Measurements from ENCODE around the gene TRAF4. TPM values are rescaled to one million over a fixed set of nuclear protein-coding genes. Genes with fewer than 3 reads are reported as not detected.
A peak's percentile ranks its signal among the peaks of the same experiment; 100 is the strongest.
"Not testable (repeated sequence)": the region's sequence is repeated elsewhere in the genome, so short reads cannot be mapped to it uniquely, and the experiment has no call there.

TRAF4 gene
- total and polyA plus RNA-seq, 5 donors: 2.9 to 8.9 (median 4.6) TPM

DNA sequence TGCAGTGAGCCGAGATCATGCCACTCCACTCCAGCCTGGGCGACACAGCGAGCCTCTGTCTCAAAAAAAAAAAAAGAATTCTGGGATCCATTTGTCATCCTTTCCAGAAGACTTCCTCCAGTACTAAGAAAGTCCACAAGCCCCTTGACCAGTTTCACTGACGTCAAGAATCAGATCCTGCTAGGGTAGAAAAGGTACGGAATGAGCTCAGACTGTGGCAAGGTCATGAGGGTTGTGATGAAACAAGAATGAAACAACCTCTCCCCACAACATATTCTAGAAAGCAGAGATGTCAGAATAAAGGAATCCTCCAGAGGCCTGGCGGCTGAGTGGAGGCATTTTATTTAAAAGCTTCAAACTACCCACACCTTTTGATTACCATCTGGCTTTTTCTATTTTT is 29.9 kb downstream of the TRAF4 start:
- Histone ChIP-seq H3K27ac (ENCODE audit: low read length) (no peak overlapping the region), H3K9me3 (ENCODE audit: control insufficient read depth, low read length) (no peaks in the 10 kb centered on the region), H3K4me1 (ENCODE audit: control insufficient read depth, insufficient read depth, low read length) (peaks cover 1% of the 10 kb centered on the region), H3K4me3 (ENCODE audit: low read length) (no peak overlapping the region), H3K27me3 (ENCODE audit: control insufficient read depth, insufficient read depth) (no peaks in the 10 kb centered on the region)
- 85% methylated on average over 6 of the region's 6 CpGs for WGBS
- DNase-seq (no peak), ATAC-seq (no peak)
- intact Hi-C loops (cut with DNase I): no loop called here

GRCh38 chr17:28774206-28774605 is 30.4 kb downstream of the TRAF4 start:
- no peaks in the 10 kb centered on the region for H3K27me3 ChIP-seq (ENCODE audit: control insufficient read depth, insufficient read depth)
- ATAC-seq (no peak), DNase-seq (no peak)
- WGBS: 85% methylated on average over 3 of the region's 3 CpGs
- no peaks in the 10 kb centered on the region for H3K9me3 ChIP-seq (ENCODE audit: control insufficient read depth, low read length)
- H3K4me3 ChIP-seq (ENCODE audit: low read length): no peak overlapping the region
- intact Hi-C loops (cut with DNase I): no loop called here
- H3K4me1 ChIP-seq (ENCODE audit: control insufficient read depth, insufficient read depth, low read length): peaks cover 1% of the 10 kb centered on the region
- H3K27ac ChIP-seq (ENCODE audit: low read length): no peak overlapping the region

GRCh38 chr17:28777178-28777577 is 33.4 kb downstream of the TRAF4 start:
- WGBS: 16% methylated on average over 1 of the region's 1 CpG
- intact Hi-C loops (cut with DNase I): no loop called here
- no peaks in the 10 kb centered on the region for H3K27me3 ChIP-seq (ENCODE audit: control insufficient read depth, insufficient read depth)
- ATAC-seq (peak in 1 of 2 donors; percentile 63), DNase-seq (no peak)
- no peaks in the 10 kb centered on the region for H3K9me3 ChIP-seq (ENCODE audit: control insufficient read depth, low read length)
- H3K27ac ChIP-seq (ENCODE audit: low read length): no peak overlapping the region
- peaks cover 1% of the 10 kb centered on the region for H3K4me1 ChIP-seq (ENCODE audit: control insufficient read depth, insufficient read depth, low read length)
- no peak overlapping the region for H3K4me3 ChIP-seq (ENCODE audit: low read length)

- H3K4me1 ChIP-seq (ENCODE audit: control insufficient read depth, insufficient read depth, low read length); DNase-seq; intact Hi-C loops (cut with DNase I); H3K9me3 ChIP-seq (ENCODE audit: control insufficient read depth, low read length); H3K27ac ChIP-seq (ENCODE audit: low read length); H3K4me3 ChIP-seq (ENCODE audit: low read length); H3K27me3 ChIP-seq (ENCODE audit: control insufficient read depth, insufficient read depth); ATAC-seq: not testable (repeated sequence)
- WGBS: 95% methylated on average over 13 of the region's 13 CpGs
These were observed 35.8 kb downstream of the TRAF4 start for GRCh38 chr17:28779601-28780000.

DNA sequence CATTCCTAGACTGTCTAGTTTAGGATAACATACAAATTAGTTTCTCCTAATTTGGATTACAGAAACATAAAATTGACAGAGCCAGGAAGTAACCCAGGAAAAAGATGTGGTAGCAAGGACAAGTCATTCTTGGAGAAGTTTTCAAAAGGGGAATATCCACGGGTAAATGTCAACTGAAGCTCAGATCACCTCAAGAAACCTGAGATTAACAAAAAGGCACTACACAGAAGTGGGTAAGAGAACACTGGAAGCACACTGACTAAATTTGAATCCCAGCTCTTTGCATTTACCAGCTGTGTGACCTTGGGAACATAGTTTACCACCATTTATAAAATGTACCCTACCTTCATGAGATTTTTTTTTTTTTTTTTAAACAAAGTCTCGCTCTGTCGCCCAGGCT is 39.4 kb downstream of the TRAF4 start:
- Histone ChIP-seq H3K4me1 (ENCODE audit: control insufficient read depth, insufficient read depth, low read length) (no peaks in the 10 kb centered on the region), H3K4me3 (ENCODE audit: low read length) (no peak overlapping the region), H3K27ac (ENCODE audit: low read length) (no peak overlapping the region), H3K27me3 (ENCODE audit: control insufficient read depth, insufficient read depth) (no peaks in the 10 kb centered on the region), H3K9me3 (ENCODE audit: control insufficient read depth, low read length) (no peaks in the 10 kb centered on the region)
- DNase-seq (no peak), ATAC-seq (no peak)
- WGBS: 86% methylated on average over 3 of the region's 3 CpGs
- intact Hi-C loops (cut with DNase I): no loop called here

DNA sequence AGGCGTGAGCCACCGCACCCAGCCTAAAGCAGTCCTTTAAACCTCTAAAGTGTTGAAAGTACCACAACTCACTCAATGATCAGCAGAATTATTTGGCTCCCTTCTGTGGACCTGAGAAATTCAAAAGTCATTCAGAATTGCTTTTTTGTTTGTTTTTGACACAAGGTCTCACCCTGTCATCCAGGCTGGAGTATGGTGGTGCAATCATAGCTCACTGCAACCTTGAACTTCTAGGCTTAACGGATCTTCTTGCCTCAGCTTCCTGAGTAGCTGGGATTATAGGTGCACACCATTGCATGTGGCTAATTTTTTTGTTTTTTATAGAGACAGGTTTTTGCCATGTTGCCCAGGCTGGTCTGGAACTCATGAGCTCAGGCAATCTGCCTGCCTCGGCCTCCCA is 44.3 kb downstream of the TRAF4 start:
- 96% methylated on average over 4 of the region's 4 CpGs for WGBS
- no peak overlapping the region for H3K4me3 ChIP-seq (ENCODE audit: low read length)
- H3K27me3 ChIP-seq (ENCODE audit: control insufficient read depth, insufficient read depth): no peaks in the 10 kb centered on the region
- DNase-seq (no peak), ATAC-seq (no peak)
- intact Hi-C loops (cut with DNase I): no loop called here
- no peaks in the 10 kb centered on the region for H3K4me1 ChIP-seq (ENCODE audit: control insufficient read depth, insufficient read depth, low read length)
- no peaks in the 10 kb centered on the region for H3K9me3 ChIP-seq (ENCODE audit: control insufficient read depth, low read length)
- no peak overlapping the region for H3K27ac ChIP-seq (ENCODE audit: low read length)

DNA sequence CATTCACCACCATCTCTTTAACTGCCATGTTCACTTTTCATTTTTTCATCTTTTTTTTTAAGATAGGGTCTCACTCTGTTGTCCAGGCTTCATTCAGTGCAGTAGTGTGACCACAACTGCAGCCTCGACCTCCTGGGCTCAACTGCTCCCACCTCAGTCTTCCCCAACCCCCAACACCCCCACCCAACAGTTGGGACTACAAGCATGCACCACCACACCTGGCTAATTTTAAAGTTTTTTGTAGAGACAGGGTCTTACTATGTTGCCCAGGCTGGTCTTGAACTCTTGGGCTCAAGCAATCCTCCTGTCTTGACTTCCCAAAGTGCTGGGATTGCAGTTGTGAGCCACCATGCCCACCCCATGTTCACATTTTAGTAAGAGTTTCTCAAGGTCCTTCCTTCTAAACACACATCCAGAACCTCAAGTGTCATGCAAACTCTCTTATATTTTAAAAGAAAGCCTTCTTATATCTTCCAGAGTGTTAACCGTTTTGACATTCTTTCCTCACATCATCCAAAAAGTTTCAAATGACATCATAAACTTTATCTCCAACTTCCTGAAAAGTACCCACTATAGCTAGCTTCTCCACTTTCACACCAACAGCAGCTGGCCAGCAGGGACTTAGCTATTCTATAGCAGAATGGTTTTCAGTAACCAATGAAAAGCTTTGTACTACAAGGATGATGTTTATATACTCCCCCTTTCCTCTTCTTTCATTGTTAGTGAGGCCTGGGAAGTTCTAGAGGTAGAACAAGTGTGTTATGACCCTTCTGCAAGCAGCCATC is 49.3 kb downstream of the TRAF4 start:
- no peaks in the 10 kb centered on the region for H3K9me3 ChIP-seq (ENCODE audit: control insufficient read depth, low read length)
- DNase-seq (no peak), ATAC-seq (no peak)
- intact Hi-C loops (cut with DNase I): no loop called here
- no peak overlapping the region for H3K4me3 ChIP-seq (ENCODE audit: low read length)
- no peaks in the 10 kb centered on the region for H3K27me3 ChIP-seq (ENCODE audit: control insufficient read depth, insufficient read depth)
- H3K27ac ChIP-seq (ENCODE audit: low read length): no peak overlapping the region
- 63% methylated on average over 2 of the region's 2 CpGs for WGBS
- H3K4me1 ChIP-seq (ENCODE audit: control insufficient read depth, insufficient read depth, low read length): no peaks in the 10 kb centered on the region

DNA sequence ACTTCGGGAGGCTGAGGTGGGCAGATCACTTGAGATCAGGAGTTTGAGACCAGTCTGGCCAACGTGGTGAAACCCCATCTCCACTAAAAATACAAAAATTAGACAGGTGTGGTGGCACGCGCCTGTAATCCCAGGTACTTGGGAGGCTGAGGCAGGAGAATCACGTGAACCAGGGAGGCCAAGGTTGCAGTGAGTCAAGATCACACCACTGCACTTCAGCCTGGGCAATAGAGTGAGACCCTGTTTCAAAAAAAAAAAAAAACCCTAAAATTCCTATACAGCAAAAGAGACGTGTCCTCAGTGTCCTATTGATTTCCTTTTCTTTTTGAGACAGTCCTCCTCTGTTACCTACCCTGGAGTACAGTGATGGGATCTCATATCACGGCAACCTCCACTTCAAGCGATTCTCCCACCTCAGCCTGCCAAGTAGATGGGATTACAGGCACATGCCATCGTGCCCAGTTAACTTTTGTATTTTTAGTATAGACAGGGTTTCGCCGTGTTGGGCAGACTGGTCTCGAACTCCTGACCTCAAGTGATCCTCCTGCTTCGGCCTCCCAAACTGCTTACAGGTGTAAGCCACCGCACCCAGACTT is 51.1 kb downstream of the TRAF4 start:
- H3K4me3 ChIP-seq (ENCODE audit: low read length); intact Hi-C loops (cut with DNase I): not testable (repeated sequence)

DNA sequence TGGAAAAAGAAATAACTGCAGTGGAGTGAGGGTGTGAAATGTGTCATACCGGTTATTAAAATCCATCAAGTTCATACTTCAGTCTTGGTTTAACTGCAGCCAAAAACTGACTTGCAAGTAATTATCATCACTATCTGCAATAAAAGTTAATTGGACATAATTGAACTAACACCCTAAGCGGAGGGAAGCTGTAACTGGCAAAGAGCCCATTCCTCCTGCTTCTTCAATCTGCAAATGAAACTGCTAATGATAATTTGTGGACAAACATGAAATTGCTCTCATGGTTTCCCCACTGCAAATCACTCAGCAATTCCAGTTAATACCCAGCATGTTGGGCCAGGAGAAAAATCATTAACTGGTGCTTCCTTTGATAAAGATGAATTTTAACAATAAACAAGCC is 52.3 kb downstream of the TRAF4 start:
- Histone ChIP-seq H3K27me3 (ENCODE audit: control insufficient read depth, insufficient read depth) (no peaks in the 10 kb centered on the region), H3K4me3 (ENCODE audit: low read length) (no peak overlapping the region), H3K4me1 (ENCODE audit: control insufficient read depth, insufficient read depth, low read length) (no peaks in the 10 kb centered on the region), H3K27ac (ENCODE audit: low read length) (no peak overlapping the region), H3K9me3 (ENCODE audit: control insufficient read depth, low read length) (no peaks in the 10 kb centered on the region)
- 45% methylated on average over 2 of the region's 2 CpGs for WGBS
- intact Hi-C loops (cut with DNase I): no loop called here
- DNase-seq: no peak
- ATAC-seq: no peak

More for the DNA sequence above, 51.1 kb downstream of the TRAF4 start:
- not testable (repeated sequence) for H3K9me3 ChIP-seq (ENCODE audit: control insufficient read depth, low read length); DNase-seq; H3K4me1 ChIP-seq (ENCODE audit: control insufficient read depth, insufficient read depth, low read length); H3K27ac ChIP-seq (ENCODE audit: low read length); ATAC-seq; H3K27me3 ChIP-seq (ENCODE audit: control insufficient read depth, insufficient read depth)
- WGBS: 92% methylated on average over 14 of the region's 14 CpGs

All from right cardiac atrium (tissue), 5 donors.